ENCODE measurements around the gene PLCB4.

DNA sequence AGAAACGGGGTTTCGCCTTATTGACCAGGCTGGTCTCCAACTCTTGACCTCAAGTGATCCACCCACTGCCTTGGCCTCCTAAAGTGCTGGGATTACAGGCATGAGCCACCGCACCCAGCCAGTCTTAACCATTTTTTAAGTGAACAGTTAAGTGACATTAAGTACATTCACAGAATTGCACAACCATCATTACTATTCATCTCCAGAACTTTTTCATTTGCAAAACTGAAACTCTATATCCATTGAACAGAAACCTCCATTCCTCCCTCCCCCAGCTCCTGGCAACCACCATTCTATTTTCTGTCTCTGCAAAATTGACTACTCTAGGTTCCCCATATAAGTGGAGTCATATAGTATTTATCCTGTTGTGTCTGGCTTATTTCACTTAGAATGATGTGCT, 59.7 kb downstream of the PLCB4 start:
- TF ChIP-seq, protein P1, sequence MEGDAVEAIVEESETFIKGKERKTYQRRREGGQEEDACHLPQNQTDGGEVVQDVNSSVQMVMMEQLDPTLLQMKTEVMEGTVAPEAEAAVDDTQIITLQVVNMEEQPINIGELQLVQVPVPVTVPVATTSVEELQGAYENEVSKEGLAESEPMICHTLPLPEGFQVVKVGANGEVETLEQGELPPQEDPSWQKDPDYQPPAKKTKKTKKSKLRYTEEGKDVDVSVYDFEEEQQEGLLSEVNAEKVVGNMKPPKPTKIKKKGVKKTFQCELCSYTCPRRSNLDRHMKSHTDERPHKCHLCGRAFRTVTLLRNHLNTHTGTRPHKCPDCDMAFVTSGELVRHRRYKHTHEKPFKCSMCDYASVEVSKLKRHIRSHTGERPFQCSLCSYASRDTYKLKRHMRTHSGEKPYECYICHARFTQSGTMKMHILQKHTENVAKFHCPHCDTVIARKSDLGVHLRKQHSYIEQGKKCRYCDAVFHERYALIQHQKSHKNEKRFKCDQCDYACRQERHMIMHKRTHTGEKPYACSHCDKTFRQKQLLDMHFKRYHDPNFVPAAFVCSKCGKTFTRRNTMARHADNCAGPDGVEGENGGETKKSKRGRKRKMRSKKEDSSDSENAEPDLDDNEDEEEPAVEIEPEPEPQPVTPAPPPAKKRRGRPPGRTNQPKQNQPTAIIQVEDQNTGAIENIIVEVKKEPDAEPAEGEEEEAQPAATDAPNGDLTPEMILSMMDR (conservative IDR thresholded peaks at IDR 0.05): no peak
- no peak for TF ChIP-seq EZH2 (IDR thresholded peaks at IDR 0.05; ENCODE audit: low read depth)

Data from PC-9 (cell line).